OCI-LY1 (cell line): Measurements from ENCODE around the gene ZSCAN26.

Experiments
- H2AFZ ChIP-seq: fragments of 200-600 bp; sonication (generic), shearing (Covaris generic); 2 replicates; pipeline ENCODE4 v1.6.0; 2014; ENCODE audit warnings: antibody characterized with exemption, mild to moderate bottlenecking, low read length
- H3F3A ChIP-seq: fragments of 200-600 bp; sonication (generic), shearing (Covaris generic); 2 replicates; pipeline ENCODE4 v1.6.0; 2014; ENCODE audit warnings: mild to moderate bottlenecking, antibody characterized with exemption, low read length, moderate library complexity; ENCODE audit not compliant: insufficient read depth
- H3K27ac ChIP-seq: fragments of 200-600 bp; sonication (generic); 2 replicates; pipeline ENCODE4 v1.5.1; 2014; ENCODE audit warnings: low read length, mixed run types, mild to moderate bottlenecking, low read depth; ENCODE audit not compliant: poor library complexity, severe bottlenecking
- H3K27me3 ChIP-seq: fragments of 200-600 bp; sonication (generic); 2 replicates; pipeline ENCODE4 v1.6.0; 2014; ENCODE audit warnings: antibody characterized with exemption, mild to moderate bottlenecking, low read length, moderate library complexity; ENCODE audit not compliant: insufficient read depth
- H3K36me3 ChIP-seq: fragments of 200-600 bp; sonication (generic); 2 replicates; pipeline ENCODE4 v1.6.1; 2014; ENCODE audit warnings: mild to moderate bottlenecking, antibody characterized with exemption, low read length, moderate library complexity, mixed read lengths; ENCODE audit not compliant: insufficient read depth
- H3K4me1 ChIP-seq: fragments of 200-600 bp; sonication (generic); 2 replicates; pipeline ENCODE4 v1.5.1; 2014; ENCODE audit warnings: mild to moderate bottlenecking, low read length, moderate library complexity; ENCODE audit not compliant: insufficient read depth, severe bottlenecking
- H3K4me2 ChIP-seq: fragments of 200-600 bp; sonication (generic), shearing (Covaris generic); 2 replicates; pipeline ENCODE4 v1.6.1; 2014; ENCODE audit warnings: low read length
- H3K4me3 ChIP-seq: fragments of 200-600 bp; sonication (generic); 2 replicates; pipeline ENCODE4 v1.5.1; 2014; ENCODE audit warnings: low read length, low read depth, mild to moderate bottlenecking, mixed read lengths; ENCODE audit not compliant: poor library complexity, severe bottlenecking
- H3K79me2 ChIP-seq: fragments of 200-600 bp; shearing (Covaris generic); 2 replicates; pipeline ENCODE4 v1.6.1; 2016; ENCODE audit warnings: mixed run types, low read length, mixed read lengths; ENCODE audit not compliant: insufficient read depth
- H3K9ac ChIP-seq: fragments of 200-600 bp; sonication (generic), shearing (Covaris generic); 2 replicates; pipeline ENCODE4 v1.6.1; 2014; ENCODE audit warnings: mild to moderate bottlenecking, low read length, mixed read lengths
- H3K9me2 ChIP-seq: fragments of 200-600 bp; sonication (generic), shearing (Covaris generic); 2 replicates; pipeline ENCODE4 v1.6.1; 2014; ENCODE audit warnings: low read depth, mild to moderate bottlenecking, low read length, mixed read lengths
- H3K9me3 ChIP-seq: fragments of 200-600 bp; shearing (Covaris generic); 2 replicates; pipeline ENCODE4 v1.6.1; 2014; ENCODE audit warnings: low read length, mixed read lengths
- H4K20me1 ChIP-seq: fragments of 200-600 bp; sonication (generic), shearing (Covaris generic); 2 replicates; pipeline ENCODE4 v1.6.0; 2016; ENCODE audit warnings: mild to moderate bottlenecking, low read length; ENCODE audit not compliant: insufficient read depth
- CTCF ChIP-seq: fragments of 200-600 bp; sonication (generic), shearing (Covaris generic); IDR thresholded peaks from 2 replicates; pipeline ENCODE4 v1.5.1; 2017; ENCODE audit warnings: mild to moderate bottlenecking, antibody characterized with exemption, low read length, moderate library complexity, mixed read lengths
- EZH2 ChIP-seq: fragments of 200-600 bp; sonication (generic), shearing (Covaris generic); IDR thresholded peaks from 2 replicates; pipeline ENCODE4 v1.8.0; 2017; ENCODE audit warnings: borderline replicate concordance, mixed run types, mild to moderate bottlenecking, antibody characterized with exemption, low read length, moderate library complexity, mixed read lengths

ZSCAN26 gene

DNA sequence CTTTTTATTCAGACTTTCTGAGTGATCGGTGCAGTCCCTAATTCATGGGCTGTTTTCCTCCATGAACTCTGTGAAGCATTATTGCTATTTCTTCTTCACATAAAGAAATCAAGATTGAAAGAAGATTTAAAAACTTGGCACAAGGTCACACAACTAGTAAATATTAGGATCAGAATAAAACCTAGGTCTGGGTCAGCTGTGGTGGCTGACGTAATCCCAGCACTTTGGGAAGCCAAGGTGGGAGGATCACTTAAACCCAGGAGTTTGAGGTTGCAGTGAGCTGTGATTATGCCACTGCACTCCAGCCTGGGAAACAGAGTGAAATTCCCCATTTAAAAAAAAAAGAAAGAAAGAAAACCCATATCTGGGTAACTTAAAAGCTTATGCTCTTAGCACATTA lies 40.5 kb upstream of the ZSCAN26 start:
- no peak overlapping the region for H3K4me3 ChIP-seq
- H3K9ac ChIP-seq: no peak overlapping the region
- H3K4me2 ChIP-seq: 0 out of 2 replicates have a peak overlapping the region, but pooled peaks have one; percentile 96
- no peaks in the 10 kb centered on the region for H3K9me2 ChIP-seq
- peaks cover 40% of the 10 kb centered on the region for H3K36me3 ChIP-seq
- H2AFZ ChIP-seq: no peak overlapping the region
- TF ChIP-seq EZH2 (no peak), CTCF (no peak)
- no peaks in the 10 kb centered on the region for H4K20me1 ChIP-seq
- no peaks in the 10 kb centered on the region for H3K9me3 ChIP-seq
- peaks cover 23% of the 10 kb centered on the region for H3K4me1 ChIP-seq
- no peaks in the 10 kb centered on the region for H3K27me3 ChIP-seq
- H3K79me2 ChIP-seq: no peaks in the 10 kb centered on the region
- H3K27ac ChIP-seq: no peak overlapping the region
- no peaks in the 10 kb centered on the region for H3F3A ChIP-seq

DNA sequence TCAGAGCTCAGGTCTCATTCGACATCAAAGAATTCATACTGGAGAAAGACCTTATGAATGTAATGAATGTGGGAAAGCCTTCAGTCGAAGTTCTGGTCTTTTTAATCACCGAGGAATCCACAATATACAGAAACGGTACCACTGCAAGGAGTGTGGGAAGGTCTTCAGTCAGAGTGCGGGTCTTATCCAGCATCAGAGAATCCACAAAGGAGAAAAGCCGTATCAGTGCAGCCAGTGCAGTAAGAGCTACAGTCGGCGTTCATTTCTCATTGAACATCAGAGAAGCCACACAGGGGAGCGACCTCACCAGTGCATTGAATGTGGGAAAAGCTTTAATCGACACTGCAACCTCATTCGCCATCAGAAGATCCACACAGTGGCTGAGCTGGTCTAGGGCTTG lies 34.2 kb upstream of the ZSCAN26 start:
- no peaks in the 10 kb centered on the region for H3F3A ChIP-seq
- H3K4me1 ChIP-seq: no peaks in the 10 kb centered on the region
- no peaks in the 10 kb centered on the region for H3K79me2 ChIP-seq
- no peaks in the 10 kb centered on the region for H3K9me2 ChIP-seq
- no peak overlapping the region for H3K27ac ChIP-seq
- H3K9me3 ChIP-seq: peaks cover 4% of the 10 kb centered on the region; the same call in 1 of the 2 replicates
- H3K27me3 ChIP-seq: no peaks in the 10 kb centered on the region
- peaks cover 63% of the 10 kb centered on the region for H3K36me3 ChIP-seq
- no peak overlapping the region for H3K9ac ChIP-seq
- H3K4me3 ChIP-seq: no peak overlapping the region
- no peak overlapping the region for H2AFZ ChIP-seq
- no peak for TF ChIP-seq CTCF
- no peak for TF ChIP-seq EZH2
- no peaks in the 10 kb centered on the region for H4K20me1 ChIP-seq
- no peak overlapping the region for H3K4me2 ChIP-seq

GRCh38 chr6:28235912-28236452 lies 31.0 kb upstream of the ZSCAN26 start:
- Histone ChIP-seq H3K4me1 (no peaks in the 10 kb centered on the region), H4K20me1 (no peaks in the 10 kb centered on the region), H3K27me3 (no peaks in the 10 kb centered on the region), H3K9me3 (peaks cover 4% of the 10 kb centered on the region; the same call in 1 of the 2 replicates), H3K9me2 (no peaks in the 10 kb centered on the region), H3K4me3 (no peak overlapping the region), H2AFZ (no peak overlapping the region), H3K4me2 (no peak overlapping the region), H3K9ac (no peak overlapping the region), H3K27ac (no peak overlapping the region), H3K36me3 (peaks cover 32% of the 10 kb centered on the region), H3F3A (no peaks in the 10 kb centered on the region), H3K79me2 (no peaks in the 10 kb centered on the region)
- TF ChIP-seq CTCF (no peak), EZH2 (no peak)
